GM21390 (cell line): ENCODE measurements around the gene DHX38.

Source experiments
- ATAC-seq: cut with Tn5 transposase; IDR thresholded peaks from one replicate; pipeline ENCODE4 v1.9.1; 2021; ENCODE audit not compliant: unreplicated experiment

DHX38 gene

DNA sequence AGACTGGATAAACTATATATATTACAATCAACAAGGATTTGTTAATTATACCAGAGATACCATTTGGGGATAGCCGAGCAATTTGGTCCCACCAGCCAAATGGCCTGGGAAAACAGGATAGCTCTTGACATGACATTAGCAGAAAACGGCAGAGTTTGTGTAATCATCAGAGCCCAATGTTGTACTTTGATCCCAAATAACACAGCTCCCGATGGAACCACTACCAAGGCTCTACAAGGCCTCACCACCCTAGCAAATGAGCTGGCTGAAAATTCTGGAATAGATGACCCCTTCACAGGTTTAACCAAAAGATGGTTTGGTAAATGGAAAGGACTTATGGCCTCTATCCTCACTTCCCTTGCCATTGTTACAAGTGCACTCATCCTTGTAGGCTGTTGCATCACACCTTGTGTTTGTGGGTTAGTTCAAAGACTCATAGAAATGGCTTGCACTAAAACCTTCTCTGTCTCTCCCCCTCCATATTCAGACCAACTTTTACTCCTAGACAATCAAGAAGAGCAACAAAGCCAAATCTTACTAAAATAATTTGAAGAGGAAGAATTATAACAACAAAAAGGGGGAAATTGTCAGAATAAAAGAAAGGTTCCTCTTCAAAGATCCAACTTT is 9.8 kb upstream of the DHX38 start:
- no peak for ATAC-seq

DNA sequence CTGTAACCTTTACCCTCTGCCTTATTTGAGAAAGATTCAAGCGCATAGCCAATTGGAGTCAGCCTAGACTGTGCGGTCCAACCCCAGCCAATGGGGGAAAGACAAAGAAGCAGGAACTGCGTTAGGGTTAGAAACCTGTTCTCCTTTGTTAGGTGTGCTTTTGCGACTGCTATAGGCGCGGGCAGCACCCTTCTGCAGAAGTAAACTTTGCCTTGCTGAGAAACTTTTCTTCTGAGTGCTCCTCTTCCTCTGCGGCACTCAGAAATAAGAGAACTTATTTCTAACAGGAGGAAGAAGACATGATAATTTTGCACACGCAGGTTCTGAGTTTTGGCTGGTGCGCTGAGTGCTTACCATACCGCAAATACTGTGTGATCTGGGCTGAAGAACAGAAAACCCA is 9.2 kb upstream of the DHX38 start:
- ATAC-seq, result no peak

DNA sequence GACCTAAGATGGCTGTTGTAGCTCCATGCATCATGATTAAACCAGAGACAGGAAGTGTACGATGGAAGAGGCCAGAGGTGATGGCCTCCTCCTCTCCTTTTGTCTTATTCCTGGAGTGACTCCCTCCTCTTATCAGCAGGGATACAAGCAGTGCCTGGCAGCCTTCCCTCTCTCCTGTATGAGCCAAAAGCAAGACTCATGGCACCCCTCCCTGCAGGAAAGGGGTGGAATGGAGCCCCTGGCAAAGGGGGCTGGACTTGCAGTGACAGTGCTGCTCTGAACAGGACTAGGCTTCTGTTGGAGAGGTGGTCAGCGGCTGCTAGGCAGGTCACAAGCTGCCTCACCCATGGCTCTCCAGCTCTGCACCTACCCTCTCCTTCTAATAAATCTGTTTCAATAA is 8.6 kb upstream of the DHX38 start:
- ATAC-seq, result no peak

DNA sequence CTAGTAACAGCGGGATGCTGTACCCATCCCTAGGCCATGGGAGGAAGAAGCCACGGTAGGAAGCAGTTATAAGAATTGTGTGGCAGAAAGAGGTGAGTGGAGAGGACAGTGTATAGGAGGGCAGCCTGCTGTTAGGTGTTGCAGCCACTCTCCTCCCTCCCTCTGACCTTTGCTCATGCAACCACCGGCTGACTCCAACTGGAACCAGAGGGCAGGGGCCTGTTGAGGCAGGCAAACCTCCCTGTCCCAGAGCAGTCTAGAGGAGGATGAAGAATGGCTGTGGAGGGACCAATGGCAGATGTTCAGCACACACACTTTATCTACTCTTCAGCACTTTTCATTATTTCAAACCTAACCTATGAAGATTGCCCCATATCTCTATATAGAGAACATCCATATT is 2.4 kb upstream of the DHX38 start:
- no peak for ATAC-seq

DNA sequence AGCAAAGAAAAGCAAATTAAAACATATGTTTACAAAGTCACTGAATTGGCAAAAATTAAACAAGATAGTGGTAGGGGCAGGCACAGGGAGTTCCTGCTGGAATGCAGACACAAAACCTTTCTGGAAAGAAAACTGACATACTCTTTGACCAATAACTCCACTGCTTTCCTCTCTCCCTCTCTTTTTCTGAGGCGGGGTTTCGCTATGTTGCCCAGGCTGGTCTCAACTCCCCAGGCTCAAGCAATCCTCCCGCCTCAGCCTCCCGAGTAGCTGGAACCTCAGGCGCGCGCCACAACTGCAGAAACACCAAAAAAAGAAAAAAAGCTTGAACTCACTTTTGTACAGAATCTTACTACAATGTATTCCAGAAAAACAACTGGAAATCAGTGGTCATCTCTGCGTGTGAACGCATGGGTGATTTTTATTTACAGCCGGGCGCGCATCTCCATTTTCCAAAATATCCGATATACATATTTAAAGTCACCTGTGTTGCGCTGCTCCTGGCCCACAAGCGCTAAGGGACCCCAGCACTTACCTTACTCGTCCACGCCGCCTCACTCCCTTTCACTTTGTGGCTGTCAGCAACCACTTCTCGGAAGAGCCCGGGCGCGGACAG is 707 bp upstream of the DHX38 start:
- ATAC-seq, result no peak

DNA sequence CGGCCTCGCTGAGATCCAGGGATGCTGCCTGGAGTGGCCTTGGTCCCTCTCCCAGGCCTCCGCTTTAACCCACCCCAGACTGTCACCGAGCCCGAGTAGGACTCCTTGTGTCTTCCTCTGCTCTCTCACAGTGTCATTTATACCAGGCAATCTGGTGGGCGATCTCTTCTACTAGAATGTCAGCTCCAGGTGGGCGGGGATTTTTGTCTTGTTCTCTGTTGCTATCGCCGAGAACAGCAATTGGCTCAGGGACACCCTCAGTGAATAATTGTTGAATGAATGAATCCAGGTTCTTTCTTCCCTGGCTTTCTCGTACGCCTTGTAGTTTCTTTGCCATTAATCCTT is 591 bp downstream of the DHX38 start:
- no peak for ATAC-seq

DNA sequence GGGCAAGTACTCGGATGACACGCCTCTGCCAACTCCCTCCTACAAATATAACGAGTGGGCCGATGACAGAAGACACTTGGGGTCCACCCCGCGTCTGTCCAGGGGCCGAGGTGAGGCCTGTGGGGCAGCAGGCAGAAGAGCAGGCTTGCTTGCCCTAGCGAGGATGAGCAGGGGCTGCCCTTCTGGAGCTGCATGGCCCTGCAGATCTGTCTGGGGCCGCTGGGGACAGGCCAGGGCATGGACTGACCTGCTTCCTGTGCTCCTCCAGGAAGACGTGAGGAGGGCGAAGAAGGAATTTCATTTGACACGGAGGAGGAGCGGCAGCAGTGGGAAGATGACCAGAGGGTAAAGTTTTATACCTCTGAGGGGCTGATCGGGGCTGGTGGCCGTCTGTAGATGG is 5.3 kb downstream of the DHX38 start:
- ATAC-seq, result no peak

DNA sequence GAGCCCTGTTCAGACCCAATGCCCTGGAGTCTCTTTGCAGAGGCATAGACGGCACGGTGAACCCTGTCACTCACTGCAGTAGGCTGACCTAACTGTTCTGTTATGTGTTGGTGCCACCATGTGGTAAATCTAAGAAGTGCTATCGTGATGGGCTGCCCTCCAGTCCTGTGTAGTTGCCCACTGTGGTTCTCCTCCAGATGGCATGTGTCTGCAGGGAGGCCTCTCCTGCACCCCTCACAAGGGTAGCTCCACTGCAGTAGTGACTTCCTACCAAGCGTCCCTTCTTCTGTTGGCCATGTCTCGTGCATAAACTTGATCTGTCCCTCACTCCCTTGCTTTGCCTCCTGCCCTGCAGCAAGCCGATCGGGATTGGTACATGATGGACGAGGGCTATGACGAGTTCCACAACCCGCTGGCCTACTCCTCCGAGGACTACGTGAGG is 5.8 kb downstream of the DHX38 start:
- ATAC-seq, result no peak

DNA sequence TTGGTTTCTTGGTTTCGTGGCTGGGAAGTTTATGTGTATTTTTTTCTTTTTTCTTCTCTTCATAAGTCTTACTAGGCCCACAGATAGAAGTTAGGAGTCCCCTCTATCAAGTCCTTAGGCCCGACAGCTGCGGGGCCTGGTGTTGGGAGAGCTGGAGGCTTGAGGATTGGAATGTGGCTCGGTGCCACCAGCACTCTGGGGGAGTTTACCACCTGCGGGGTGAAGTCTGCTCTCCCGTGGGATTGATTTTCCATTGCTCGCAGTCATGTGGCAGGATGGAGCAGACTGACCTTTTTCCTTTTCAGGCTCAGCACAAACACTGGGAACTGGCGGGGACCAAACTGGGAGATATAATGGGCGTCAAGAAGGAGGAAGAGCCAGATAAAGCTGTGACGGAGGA is 7.5 kb downstream of the DHX38 start:
- ATAC-seq, result no peak

DNA sequence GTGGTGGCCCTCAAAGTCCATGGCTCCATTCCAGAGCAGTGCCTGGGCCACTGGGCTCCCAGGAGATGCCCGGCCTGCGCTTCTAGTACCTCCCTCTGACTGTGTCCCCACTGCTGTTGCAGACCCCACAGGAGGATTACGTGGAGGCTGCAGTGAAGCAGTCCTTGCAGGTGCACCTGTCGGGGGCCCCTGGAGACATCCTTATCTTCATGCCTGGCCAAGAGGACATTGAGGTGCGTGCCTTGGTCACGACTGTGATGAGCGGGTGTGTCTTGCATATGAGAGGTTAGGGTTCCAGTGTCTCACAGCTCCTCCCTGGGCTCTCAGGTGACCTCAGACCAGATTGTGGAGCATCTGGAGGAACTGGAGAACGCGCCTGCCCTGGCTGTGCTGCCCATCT is 11.3 kb downstream of the DHX38 start:
- ATAC-seq, result no peak

DNA sequence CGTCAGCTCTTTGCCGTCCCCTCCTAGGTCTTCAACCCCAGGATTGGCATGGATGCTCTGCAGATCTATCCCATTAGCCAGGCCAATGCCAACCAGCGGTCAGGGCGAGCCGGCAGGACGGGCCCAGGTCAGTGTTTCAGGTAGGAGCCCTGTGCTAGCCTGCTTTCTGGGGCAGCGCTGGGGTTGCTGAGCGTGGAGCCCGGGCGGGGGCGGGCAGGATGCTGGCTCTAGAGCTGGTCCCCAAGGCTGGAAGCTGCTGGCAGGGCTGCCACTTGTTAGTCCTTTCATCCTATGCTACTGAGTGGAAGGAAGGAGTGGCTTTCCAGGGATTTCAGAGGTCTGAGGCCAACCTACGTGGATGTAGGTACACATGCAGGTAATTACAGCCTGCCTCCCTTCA is 12.3 kb downstream of the DHX38 start:
- no peak for ATAC-seq

DNA sequence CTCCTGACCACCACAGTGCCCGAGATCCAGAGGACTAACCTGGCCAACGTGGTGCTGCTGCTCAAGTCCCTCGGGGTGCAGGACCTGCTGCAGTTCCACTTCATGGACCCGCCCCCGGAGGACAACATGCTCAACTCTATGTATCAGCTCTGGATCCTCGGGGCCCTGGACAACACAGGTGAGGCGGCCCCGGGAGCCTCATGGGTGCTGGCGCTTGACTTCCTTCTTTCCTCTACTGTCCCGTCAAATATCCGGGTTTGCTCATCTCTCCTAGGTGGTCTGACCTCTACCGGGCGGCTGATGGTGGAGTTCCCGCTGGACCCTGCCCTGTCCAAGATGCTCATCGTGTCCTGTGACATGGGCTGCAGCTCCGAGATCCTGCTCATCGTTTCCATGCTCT is 13.7 kb downstream of the DHX38 start:
- no peak for ATAC-seq

DNA sequence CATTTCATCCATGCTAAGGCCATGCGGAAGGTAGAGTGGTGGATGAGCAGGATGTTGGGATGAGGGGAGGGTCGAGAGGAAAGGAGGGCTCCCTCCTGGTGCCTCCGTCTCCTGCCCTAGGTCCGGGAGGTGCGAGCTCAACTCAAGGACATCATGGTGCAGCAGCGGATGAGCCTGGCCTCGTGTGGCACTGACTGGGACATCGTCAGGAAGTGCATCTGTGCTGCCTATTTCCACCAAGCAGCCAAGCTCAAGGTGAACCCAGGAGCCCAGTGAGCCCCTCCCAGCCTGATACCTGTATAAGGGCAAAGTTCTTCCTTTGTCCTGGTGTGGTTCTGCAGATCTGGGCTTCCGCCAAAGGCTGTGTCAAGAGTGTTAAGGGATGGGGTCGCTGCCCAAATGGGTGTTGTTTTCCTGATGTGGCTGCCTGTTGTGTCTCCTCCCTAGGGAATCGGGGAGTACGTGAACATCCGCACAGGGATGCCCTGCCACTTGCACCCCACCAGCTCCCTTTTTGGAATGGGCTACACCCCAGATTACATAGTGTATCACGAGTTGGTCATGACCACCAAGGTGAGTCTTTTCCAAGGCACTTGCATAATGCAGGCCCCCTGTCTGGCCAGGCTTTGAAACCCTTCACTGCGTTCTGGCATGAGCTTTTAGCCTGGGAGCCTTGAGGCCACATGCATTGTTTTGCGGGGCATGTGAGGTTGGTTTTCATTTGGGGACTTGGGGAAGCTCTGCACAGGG is 14.9 kb downstream of the DHX38 start:
- ATAC-seq, result no peak

DNA sequence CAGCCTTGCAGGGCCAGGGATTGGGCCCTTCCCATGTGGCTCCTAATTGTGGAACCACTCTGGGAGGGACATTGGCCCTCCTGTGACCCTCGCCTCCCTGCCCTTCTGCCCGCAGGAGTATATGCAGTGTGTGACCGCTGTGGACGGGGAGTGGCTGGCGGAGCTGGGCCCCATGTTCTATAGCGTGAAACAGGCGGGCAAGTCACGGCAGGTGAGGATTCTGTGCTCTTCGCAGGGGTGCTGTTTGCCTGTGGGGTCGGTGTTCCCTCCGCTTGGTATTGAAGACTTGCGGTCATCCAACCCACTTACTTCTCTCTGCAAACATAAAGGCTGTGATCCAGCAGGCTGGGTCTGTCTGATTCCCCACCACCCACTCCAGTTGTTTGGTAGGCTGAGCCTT is 15.7 kb downstream of the DHX38 start:
- no peak for ATAC-seq

DNA sequence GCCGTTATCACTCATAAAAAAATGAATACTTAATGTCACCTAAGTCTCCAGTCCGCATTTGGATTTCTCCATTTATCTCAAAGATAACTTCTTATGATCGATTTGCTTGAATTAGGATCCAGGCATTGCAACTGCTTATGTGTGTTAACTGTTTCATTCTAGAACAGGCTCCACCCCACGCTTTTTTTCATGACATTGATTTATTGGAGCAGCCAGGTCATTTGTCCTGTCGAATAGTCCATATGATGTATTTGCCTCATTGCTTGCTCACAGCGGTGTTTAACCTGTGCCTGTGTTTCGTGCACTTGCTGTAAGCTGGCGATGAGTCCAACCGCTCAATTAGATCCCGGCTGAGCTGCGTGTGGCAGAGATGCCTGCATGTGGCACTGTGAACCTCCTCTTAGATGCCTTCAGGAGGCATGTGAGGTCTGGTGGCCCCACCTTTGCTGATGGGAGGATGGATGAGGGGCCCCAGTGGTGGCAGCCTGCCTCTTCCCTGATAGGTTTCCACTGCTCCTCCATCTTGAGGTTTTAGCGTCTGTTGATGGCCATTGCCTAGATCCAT is 16.4 kb downstream of the DHX38 start:
- no peak for ATAC-seq

DNA sequence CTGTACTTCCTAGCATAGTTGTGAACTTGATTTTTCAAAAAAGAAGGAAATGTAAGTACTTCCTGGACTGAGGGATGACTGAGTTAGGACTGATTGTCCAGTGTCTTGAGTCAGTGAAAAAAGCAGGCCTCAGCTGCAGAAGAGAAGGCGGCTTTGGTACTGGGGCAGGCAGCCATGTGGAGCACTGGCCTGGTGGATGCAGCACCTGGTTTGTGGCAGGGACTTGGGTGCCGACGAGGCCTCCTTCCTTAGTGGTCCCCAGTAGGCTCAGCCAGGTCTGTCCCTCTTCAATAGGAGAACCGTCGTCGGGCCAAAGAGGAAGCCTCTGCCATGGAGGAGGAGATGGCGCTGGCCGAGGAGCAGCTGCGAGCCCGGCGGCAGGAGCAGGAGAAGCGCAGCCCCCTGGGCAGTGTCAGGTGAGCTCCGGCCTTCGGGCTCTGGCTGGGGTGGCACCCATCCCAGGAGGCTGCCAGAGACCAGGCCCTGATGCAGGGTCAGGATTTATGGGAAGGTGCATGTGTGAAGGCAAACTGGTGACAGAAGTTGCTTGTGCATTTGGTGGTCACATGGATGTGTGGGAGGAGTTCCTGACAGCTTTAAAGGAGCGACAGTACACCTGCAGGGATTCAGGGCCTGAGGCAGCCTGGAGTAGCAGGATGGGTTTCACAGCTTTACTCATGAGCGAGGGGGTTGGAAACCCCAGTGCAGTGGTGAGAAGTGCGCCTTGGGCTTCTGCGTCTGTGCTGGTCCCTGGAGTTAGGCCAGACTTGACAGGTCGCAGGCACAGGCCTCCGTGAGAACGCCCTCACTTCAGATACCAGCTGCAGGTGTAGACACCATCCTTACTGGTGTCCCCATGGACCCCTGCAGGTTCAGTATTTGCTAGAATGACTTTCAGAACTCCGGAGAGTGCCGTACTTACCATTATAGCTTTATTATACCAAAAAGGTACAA is 17.3 kb downstream of the DHX38 start:
- ATAC-seq, result no peak

DNA sequence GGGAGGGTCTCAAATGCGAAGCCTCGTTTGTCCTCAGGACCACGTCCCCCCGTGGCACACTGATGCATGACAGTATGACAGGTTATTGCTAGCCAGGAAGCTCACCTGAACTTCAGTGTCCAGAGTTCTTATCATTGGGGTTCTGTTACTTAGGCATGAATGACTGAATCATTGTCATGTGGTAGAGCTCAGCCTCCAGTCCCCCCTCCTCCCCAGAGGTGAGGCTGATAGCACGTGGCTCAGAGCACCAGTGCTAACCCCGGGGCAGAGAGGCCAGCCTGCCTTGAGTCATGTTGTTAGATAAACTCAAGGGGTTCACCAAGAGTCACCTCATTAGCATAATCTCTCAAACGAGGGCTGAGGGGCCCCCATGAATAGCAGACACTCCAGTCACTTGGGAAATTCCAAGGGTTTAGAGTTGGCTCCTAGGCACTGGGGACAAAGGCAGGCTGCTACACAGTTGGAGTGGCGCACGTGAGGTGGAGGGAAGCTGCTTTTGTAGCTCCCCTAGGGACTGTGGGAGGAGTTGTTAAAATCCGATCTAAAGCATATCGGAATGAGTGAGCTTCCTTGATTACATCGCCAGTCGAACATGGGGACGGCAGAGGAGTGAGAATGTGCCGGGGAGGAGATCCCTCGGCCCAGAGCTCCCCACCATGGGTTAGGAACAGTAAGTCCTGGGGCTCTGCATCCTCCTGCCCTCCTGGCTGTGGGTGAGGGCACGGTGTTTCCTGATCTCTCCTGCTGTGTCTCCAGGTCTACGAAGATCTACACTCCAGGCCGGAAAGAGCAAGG is 18.2 kb downstream of the DHX38 start:
- ATAC-seq, result no peak

DNA sequence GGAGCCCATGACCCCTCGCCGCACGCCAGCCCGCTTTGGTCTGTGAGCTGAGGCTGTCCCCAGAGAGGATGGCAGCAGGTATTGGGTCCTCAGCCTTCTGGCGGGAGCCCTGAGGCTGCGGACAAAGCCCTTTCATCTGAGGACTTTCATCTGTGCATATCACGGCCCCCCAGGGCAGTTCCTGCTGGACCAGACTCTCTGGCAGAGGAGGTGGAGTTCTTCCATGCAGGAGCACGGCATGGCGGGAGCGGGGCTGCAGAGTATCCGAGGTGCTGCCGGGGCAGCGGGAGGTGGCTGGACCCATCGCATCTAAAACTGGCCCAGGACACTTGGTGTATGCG is 18.8 kb downstream of the DHX38 start:
- ATAC-seq, result no peak

DNA sequence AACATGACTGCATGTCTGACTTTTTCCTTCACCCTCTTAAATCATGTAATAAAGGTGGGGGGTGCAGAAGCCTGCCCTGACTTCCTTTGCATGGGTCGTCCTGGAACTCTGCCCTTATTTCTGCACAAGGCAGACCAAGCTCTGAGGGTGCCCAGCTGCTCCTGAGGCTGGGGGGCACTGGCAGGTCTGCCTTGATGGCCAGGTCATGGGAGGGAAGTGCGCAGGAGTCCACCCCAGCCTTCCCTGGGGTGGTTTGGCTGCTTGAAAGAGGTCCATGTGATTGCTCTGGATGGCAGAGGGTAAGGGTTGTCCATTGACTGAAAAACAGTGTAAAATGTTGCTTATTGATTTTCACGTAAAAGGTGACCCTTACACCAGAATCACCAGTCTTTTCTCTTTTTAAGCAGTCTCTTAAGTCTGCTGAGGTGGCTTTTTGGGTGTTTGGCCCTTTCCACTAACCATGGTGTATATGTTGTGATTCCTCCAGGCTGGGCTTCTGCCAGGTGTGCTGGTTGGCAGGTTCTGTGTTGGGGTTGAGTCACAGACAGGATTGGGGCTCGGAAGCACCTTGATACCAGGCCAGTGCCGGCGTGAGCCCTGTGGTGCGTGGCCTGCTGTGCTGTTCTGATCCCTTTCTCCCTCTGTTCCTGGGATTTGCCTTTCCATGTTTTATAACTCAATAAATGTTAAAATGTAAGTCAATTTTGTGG is 19.4 kb downstream of the DHX38 start:
- ATAC-seq, result no peak

DNA sequence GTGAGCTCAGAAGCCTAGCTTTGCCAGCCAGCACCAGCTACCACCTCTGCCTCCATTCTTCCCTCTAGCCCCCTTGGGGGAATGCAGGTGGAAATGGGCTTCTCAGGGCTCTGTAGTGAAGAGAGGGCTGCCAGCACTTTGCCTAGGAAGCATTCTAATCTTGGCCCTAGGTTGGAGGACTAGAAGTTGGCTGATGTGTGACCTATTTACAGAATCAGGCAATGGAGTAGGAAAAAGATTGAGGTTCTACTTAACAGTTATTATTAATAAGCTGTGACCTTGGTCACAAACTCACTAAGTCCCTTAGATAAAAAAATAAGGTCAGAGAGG is 19.9 kb downstream of the DHX38 start:
- no peak for ATAC-seq
